GM21717 (cell line): Measurements from ENCODE around the gene BLM.
A peak's percentile ranks its signal among the peaks of the same experiment; 100 is the strongest.
"Not testable (repeated sequence)": the region's sequence is repeated elsewhere in the genome, so short reads cannot be mapped to it uniquely, and the experiment has no call there.

Experiments used
- ATAC-seq: cut with Tn5 transposase; IDR thresholded peaks from one replicate; pipeline ENCODE4 v1.9.1; 2021; ENCODE audit warnings: mild to moderate bottlenecking, moderate library complexity; ENCODE audit not compliant: unreplicated experiment

BLM gene

GRCh38 chr15:90716976-90717821 lies at the start of gene BLM:
BLM (plus strand) TSS chr15:90717346; CDS start chr15:90747393, 30,047 bp downstream.
- peak; percentile 97 for ATAC-seq

GRCh38 chr15:90667755-90668345 lies 49.3 kb upstream of the BLM start:
- not testable (repeated sequence) for ATAC-seq

DNA sequence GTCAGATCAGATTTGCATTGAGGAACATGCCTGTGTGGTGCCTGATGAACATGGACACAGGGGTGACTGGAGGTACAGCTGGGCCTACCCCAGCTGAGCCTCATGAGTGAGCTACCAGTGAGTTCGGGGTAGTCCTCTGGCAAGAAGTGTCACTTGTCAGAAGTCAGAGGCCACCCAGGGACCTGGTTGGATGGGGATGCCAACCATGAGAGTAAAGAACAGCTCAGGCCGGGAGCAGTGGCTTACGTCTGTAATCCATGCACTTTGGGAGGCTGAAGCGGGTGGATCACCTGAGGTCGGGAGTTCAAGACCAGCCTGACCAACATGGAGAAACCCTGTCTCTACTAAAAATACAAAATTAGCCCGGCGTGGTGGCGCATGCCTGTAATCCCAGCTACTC lies 46.5 kb upstream of the BLM start:
- not testable (repeated sequence) for ATAC-seq

GRCh38 chr15:90671216-90671615 lies 45.9 kb upstream of the BLM start:
- no peak for ATAC-seq

- ATAC-seq: not testable (repeated sequence)
Observed at GRCh38 chr15:90673357-90673756, 43.8 kb upstream of the BLM start.

DNA sequence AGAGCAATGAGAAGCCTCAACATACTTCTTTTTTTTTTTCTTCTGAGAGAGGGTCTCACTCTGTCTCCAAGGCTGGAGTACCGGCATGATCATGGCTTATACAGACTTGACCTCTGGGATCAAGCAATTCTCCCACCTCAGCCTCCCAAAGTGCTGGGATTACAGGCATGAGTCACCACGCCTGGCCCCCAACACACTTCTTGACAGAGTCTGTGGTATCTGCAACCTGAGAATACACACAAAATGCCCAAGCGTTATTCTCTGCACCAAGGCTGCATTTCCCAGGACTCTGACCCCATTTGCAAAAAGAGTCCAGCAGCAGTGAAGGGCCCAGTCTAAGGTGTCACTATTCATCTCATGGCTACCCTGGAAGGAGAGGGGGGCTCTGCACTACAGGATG lies 42.7 kb upstream of the BLM start:
- no peak for ATAC-seq

- no peak for ATAC-seq
Observed at GRCh38 chr15:90675464-90675863, 41.7 kb upstream of the BLM start.

DNA sequence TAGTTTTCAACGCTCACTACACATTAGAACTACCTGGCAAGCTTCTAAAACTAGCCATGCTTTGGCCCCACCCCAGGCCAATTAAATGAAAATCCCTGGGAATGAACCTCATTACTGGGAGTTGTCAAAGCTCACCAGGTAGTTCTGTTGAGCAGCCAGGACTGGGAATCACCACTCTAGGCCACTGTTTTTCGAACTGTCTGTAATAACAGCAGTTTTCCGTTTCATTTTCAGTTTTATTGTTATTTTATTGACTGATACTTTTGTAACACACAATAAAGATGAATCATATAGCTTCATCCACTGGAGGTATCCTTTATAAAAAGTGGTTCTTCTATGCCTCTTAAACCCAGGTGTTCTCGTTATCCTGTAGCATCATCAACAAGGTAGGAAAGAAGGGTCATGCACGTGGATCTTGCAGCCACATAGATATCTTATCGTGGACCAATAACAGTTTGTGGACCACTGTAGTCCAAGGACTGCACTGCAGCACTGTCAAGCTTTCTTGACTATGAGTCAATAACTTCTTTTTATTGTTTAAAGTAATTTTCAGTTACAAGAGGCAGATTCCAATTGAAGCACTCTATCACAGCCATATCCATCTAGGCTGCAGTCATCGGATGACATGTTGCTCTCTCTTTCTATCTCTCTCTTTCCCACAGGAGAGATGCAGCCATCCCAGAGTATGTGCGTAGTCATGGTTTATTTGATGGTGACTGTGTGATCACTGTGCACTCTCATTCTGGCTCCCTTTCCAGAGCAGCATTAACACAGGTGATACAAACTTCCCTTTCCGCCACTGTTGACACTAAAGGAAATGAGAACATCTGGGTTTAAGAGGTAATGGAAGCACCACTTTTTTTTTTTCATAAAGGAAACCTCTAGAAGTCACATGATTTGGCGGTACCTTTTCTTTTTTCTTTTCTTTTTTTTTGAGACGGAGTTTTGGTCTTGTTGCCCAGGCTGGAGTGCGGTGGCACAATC lies 39.0 kb upstream of the BLM start:
- ATAC-seq: no peak

GRCh38 chr15:90679959-90680358 lies 37.2 kb upstream of the BLM start:
- ATAC-seq: no peak

- ATAC-seq: no peak
Observed at GRCh38 chr15:90680371-90680935, 36.7 kb upstream of the BLM start.

GRCh38 chr15:90681056-90681455 lies 36.1 kb upstream of the BLM start:
- ATAC-seq: no peak

- ATAC-seq: no peak
Observed at GRCh38 chr15:90681480-90681879, 35.7 kb upstream of the BLM start.

- no peak for ATAC-seq
Observed at GRCh38 chr15:90683371-90683770, 33.8 kb upstream of the BLM start.

DNA sequence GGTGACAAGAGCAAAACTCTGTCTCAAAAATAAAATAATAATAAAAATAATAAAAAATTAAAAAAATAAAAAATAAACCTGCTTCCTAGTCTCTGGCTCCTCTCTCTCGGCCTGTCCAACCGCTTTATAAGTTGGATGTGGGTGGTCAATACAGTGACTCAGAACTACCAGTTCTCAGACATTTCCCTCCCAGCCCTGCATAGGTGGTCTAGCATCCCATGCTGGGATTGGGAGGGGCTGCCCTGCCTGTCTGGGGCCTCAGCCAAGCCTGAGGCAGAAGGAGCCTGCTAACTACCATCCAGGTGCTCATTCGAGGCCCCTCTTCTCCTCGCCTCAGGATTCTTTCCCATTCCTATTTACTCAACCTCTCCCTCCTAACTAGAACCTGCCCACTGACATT lies 33.3 kb upstream of the BLM start:
- ATAC-seq: no peak

GRCh38 chr15:90684281-90684680 lies 32.9 kb upstream of the BLM start:
- no peak for ATAC-seq

DNA sequence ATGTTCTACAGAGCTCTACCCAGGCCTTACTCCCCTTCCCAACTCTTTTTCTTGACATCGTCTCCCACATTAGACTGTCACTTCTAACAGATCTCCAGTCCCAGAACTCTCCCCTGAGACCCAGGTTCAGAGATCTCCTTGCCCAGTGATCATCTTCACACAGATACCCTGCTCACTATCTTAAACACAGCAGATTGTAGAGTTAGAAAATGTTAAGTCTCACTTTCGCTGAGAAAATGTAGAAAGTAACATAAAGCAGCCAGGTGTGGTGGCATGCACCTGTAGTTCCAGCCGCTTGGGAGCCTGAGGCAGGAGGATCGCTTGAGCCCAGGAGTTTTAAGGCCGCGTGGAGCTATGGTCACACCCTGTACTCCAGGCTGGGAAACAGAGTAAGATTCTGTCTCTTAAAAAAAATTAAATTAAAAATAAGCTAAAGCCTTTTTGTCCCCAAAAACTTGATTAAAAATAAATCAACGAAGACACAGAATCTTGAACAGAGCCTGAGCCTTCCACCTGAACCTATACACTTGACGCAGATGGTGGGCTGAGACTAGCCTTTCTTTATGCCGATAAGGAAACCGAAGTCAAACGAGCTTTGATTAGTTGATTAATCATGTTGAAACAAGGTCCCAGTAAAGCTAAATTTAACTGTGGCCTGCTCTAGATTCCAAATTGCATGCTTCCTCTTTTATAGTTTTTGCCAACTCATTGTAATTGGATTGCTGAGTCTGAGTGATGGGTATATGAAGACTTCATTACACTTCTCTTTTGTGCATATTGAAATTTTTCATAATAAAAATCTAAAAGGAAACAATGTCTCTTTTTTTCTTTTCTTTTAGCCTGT lies 31.3 kb upstream of the BLM start:
- peak; percentile 29 for ATAC-seq

GRCh38 chr15:90686435-90687218 lies 30.5 kb upstream of the BLM start:
- peak; percentile 78 for ATAC-seq

- not testable (repeated sequence) for ATAC-seq
Observed at GRCh38 chr15:90689326-90689961, 27.7 kb upstream of the BLM start.

DNA sequence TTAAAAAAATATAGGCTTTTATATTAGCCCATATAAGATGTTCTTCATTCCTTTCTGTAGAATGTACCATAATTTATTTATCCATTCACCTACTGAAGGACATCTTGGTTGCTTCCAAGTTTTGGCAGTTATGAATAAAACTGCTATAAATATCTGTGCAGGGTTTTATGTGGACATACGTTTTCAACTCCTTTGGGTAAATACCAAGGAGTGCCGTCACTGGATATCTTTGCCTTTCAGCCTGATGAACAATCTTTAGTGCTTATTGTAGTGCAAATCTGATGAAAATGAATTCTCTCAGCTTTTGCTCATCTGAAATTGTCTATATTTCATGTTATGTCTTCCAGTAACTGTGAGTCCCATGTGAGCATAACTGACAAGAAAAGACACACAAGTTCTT lies 26.6 kb upstream of the BLM start:
- ATAC-seq: no peak
